HG03558 (cell line): ENCODE results near the gene ERCC6.

Experiments
- ATAC-seq: cut with Tn5 transposase; IDR thresholded peaks from one replicate; pipeline ENCODE4 v1.9.1; 2021; ENCODE audit warnings: moderate number of reproducible peaks; ENCODE audit not compliant: unreplicated experiment; ENCODE audit errors: extremely low read depth

ERCC6 gene

DNA sequence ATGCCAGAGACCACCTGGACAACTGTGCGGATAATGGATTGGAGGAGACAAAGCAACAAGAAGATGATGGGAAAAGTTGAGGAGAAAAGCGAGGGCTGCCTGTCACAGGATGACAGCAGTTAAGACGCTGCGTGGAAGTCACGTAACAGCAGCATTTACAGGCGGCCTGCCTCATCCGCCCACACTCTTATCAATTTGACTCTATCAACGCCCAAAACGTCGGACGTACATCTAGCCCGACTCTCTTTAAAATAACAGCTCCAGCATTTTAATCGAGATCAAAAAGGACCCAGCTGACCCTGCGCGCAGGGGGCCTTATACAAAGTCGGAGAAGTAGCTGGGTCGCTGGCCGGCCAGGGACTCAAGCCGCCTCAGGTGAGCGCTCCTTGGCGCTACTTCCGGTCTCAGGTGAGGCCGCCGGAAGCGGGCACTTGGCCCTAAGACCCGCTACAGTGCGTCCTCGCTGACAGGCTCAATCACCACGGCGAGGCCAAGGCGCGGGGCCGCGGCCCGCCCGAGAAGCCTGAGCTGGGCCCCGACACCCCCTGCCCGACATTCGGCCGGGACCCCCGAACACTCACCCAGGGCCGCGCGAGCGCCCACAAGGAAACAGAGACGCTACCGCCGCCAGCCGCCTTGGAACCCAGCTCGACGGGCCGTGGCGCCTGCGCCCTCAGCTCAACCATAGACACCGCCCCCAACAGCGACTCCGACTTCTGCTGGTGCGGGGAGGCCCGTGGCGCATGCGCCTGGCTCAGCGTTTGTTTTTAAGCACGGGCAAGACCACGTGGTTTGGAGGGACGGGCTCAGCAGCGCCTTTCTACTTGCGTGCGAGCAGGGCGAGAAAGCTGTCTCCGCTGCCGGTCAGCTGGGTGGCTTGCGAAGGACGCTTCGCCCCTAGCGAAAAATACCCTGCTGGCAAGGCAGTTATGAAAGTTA, at the start of gene ERCC6:
ERCC6 (minus strand) TSS at position 741 of the 939 bp plus-strand sequence.
- peak; percentile 45 for ATAC-seq

DNA sequence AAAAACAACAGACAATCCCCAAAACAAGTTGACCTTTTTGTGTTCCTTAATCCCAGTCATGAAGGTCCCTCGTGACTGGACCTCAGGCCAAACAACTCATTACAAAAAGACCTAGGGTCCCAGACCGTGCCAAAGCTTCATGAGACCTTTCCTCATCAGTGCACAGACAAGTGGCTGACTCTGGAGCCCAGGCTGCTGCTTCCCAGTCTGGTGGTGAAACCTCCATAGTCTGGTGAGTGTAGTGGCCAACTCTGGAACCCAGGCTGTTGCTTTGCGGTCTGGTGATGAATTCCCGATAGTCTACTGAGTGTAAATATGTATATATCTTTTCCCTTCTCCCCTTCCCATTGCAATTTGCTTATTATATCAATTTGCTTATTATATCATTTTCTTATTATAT, 49.1 kb upstream of the ERCC6 start:
- no peak for ATAC-seq

GRCh38 chr10:49585387-49585786, 46.5 kb upstream of the ERCC6 start:
- no peak for ATAC-seq

GRCh38 chr10:49579621-49580020, 40.7 kb upstream of the ERCC6 start:
- no peak for ATAC-seq

GRCh38 chr10:49578392-49578791, 39.5 kb upstream of the ERCC6 start:
- no peak for ATAC-seq

DNA sequence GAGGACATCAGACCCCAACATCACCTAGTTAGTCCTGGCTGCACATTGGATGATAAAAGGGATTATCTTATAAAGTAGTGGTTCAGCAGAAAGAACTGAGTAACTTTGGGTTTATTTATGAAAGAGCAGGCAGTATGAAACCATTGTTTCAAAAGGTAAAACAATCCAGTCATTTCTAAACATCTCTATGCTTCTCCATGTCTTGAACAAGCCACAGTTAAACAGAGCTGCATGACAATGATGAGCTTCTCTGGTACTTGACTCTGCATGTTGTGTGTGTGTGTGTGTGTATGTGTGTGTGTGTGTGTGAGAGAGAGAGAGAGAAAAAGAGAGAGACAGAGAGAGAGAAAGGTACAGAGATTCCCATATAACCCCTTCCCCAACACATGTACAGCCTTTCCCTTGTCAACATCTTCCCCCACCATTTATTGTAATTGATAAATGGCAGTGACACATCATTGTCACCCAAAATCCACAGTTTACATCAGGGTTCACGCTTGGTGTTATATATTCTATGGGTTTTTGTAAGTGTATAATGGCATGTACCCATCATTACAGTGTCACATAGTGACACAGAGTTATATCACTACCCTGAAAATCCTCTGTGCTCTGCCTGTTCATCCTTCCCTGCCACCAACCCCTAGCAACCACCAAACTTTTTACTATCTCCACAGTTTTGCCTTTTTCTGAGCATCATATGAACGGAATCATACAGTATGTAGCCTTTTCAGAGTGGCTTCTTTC, 38.4 kb upstream of the ERCC6 start:
- ATAC-seq: no peak

GRCh38 chr10:49575489-49576072, 36.7 kb upstream of the ERCC6 start:
- no peak for ATAC-seq

- ATAC-seq: no peak
Observed at GRCh38 chr10:49572594-49573114, 33.7 kb upstream of the ERCC6 start.

DNA sequence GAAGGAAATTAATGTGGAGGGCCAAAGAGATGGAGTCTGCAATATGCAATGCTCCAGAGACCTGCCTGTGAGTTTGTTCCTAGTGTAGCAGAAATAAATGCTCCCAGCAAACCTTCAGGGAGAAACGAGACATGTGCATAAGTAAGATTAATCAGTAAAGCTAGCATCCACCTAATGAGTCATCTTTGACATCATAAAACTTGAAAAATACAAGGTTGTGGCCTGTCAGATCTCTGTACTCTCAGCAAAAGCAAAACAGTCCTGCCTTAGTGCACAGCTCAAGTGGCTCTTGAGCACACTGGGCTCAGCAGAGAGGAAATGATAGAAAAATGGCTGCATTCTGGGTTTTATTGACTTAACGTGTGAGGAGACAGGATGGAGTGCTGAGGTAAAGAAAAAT, 32.5 kb upstream of the ERCC6 start:
- ATAC-seq: no peak

GRCh38 chr10:49569031-49569631, 30.2 kb upstream of the ERCC6 start:
- no peak for ATAC-seq

DNA sequence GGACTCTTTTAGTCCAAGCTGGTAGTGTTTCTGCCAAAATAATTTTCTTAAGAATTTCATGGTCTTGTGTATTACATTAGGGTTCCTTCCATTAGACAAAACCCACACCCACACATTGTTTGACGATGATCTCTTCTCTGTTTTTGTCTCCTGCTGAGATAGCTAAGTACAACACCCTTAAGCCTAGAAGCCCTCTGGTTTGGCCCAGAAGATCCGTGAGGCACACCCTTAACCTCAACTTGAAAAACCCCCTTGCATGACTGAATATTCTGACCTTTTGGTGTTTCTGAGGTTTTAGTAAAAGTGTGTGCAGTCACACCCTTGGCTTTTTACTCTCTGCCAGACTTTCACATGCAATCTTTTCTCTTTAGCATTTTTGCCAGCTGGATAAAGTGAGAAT, 29.3 kb upstream of the ERCC6 start:
- peak; percentile 68 for ATAC-seq

GRCh38 chr10:49567810-49568209, 28.9 kb upstream of the ERCC6 start:
- no peak for ATAC-seq

DNA sequence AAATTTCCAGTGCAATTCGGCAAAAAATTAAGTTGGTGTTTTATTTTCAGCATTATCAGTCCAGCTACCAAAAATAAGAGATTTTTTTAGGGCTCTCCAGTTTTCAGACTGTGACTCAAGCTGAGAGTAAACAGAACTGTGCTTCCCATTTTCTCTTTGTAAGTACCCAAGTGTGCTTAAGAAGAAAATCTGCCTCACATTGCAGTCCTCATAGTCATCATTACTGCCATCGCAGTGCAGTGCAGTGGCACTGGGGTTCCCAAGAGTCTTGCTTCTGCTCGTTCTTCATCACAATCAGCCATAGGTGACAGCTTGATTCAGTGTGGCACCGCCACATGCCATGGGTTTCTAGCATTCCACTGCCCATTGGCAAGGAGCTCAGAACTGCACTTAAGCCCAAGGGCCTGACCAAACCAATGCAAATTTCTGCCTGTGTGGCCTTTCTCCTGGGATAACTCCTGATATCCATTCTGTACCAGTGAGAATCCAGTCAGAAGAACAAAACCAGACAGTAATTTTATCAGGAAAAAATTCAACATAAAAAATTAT, 25.6 kb upstream of the ERCC6 start:
- ATAC-seq: no peak

- ATAC-seq: no peak
Observed at GRCh38 chr10:49562893-49563292, 24.0 kb upstream of the ERCC6 start.

- ATAC-seq: no peak
Observed at GRCh38 chr10:49560526-49560925, 21.6 kb upstream of the ERCC6 start.

DNA sequence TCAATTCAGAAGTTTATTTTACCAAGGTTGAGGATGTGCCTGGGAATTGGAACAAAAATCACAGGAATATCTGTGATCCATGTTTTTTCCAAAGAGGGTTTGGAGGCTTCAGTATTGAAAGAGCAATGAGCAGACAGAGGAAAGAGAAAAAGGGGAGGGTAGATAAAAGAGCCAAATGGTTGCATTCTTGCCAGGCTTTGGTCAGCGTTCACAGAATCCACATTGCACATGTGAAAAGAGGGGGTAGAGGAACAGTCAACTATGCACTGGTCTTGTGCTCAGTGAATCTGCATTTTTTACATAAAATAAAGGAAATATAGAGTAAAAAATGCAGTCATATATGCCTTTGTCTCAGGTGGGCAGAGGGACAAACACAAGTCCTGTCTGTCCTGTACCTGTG, 20.6 kb upstream of the ERCC6 start:
- no peak for ATAC-seq

DNA sequence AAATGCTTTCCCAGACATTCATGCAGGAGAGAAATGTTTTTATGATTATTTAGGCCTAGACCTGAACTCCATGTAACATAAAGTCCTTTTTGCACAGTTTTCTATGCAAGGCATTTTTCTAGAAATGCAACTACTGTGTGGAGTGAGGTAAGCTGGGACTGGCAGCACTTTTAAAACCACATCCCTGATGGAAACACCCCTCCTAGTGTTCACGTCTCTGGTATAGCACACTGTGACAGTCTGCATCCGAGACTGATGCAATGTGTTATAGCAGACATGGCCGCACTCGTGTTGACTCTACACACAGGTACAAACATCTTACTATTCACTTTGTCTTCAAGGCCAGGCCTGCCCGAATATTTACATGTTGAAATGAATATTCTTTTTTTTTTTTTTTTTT, 19.3 kb upstream of the ERCC6 start:
- ATAC-seq: no peak

GRCh38 chr10:49557681-49558080, 18.8 kb upstream of the ERCC6 start:
- ATAC-seq: no peak

DNA sequence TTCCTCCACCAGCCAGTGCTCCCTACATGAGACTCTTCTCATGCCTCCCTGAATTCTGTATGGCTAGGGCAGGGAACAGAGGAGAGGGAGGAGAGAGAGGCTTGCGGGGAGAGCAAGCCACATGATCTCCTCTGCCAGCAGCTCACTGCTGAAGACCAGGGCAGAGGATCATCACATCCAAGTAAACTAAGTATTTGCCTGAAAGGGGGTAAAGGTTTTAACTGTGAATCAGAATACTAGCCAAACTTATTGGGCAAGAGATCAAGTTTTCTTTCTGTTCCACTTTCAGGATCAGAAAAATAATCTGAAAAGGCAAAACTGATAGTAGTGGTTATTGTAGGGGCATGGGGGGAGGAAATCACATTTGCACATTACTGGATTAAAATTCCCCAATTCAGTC, 17.8 kb upstream of the ERCC6 start:
- no peak for ATAC-seq

- no peak for ATAC-seq
Observed at GRCh38 chr10:49552277-49552676, 13.4 kb upstream of the ERCC6 start.
